Cardiac muscle cell (in vitro differentiated cells and primary cell): Measurements from ENCODE around the gene LRP1B. TPM values are rescaled to one million over a fixed set of nuclear protein-coding genes. Genes with fewer than 3 reads are reported as not detected.

Experiments
- DNase-seq, 2 donors: peaks; one replicate each; pipeline versions ENCODE4 v3.0.0 to v3.0.0-alpha.2; 2010 to 2017; ENCODE audit warnings: low read depth in 1 of 2, low spot score in 1 of 2
- H3K27ac ChIP-seq: fragments of 200-600 bp; sonication (generic); 2 replicates; pipeline ENCODE4 v1.5.1; 2016
- H3K27me3 ChIP-seq: fragments of 200-600 bp; sonication (generic); 2 replicates; pipeline ENCODE4 v1.6.0; 2016; ENCODE audit warnings: control low read depth
- H3K36me3 ChIP-seq: fragments of 200-600 bp; sonication (generic); 2 replicates; pipeline ENCODE4 v1.5.1; 2016; ENCODE audit warnings: control low read depth
- H3K4me1 ChIP-seq: fragments of 200-600 bp; sonication (generic); 2 replicates; pipeline ENCODE4 v1.8.1; 2017; ENCODE audit warnings: low read depth, mild to moderate bottlenecking, mixed run types
- H3K4me3 ChIP-seq: fragments of 200-600 bp; sonication (generic); 2 replicates; pipeline ENCODE4 v1.5.1; 2016; ENCODE audit warnings: mild to moderate bottlenecking
- H3K9me3 ChIP-seq: fragments of 200-600 bp; sonication (generic); 2 replicates; pipeline ENCODE4 v1.5.1; 2017; ENCODE audit warnings: low read depth, mild to moderate bottlenecking, control low read depth
- CTCF ChIP-seq: IDR thresholded peaks from 2 replicates; pipeline ENCODE4 v1.5.1; 2012; ENCODE audit warnings: low read depth, mild to moderate bottlenecking, low read length
- polyA plus RNA-seq: library from polyadenylated mRNA; unstranded; fragments of >200 nt; fragmentation: Nextera tagmentation; extraction: Ambion mirVana; gene quantifications from 2 replicates; pipeline ENCODE4 v1.2.1, GENCODE V29; 2016
- total RNA-seq: library from RNA; depleted of rRNA; stranded (reverse); fragments of >200 nt; gene quantifications from 2 replicates; pipeline ENCODE4 v1.2.3, GENCODE V29; 2016

Gene LRP1B
- total and polyA plus RNA-seq, 2 experiments from 2014 or later = 1.2 to 2.5 TPM

GRCh38 chr2:141694180-141694579 lies 436.6 kb downstream of the LRP1B start:
- peaks cover 8% of the 10 kb centered on the region for H3K27me3 ChIP-seq

GRCh38 chr2:141692829-141693228 lies 438.0 kb downstream of the LRP1B start:
- peak in 1 of 2 donors; percentile 57 for DNase-seq
- H3K4me3 ChIP-seq = no peak overlapping the region
- TF ChIP-seq CTCF = no peak
- H3K9me3 ChIP-seq = no peaks in the 10 kb centered on the region
- no peak overlapping the region for H3K27ac ChIP-seq
- H3K27me3 ChIP-seq = peaks cover 4% of the 10 kb centered on the region
- no peaks in the 10 kb centered on the region for H3K36me3 ChIP-seq
- H3K4me1 ChIP-seq = no peaks in the 10 kb centered on the region

More at GRCh38 chr2:141694180-141694579, 436.6 kb downstream of the LRP1B start:
- no peak for TF ChIP-seq CTCF
- Histone ChIP-seq H3K36me3 (no peaks in the 10 kb centered on the region), H3K27ac (no peak overlapping the region), H3K9me3 (no peaks in the 10 kb centered on the region), H3K4me1 (no peaks in the 10 kb centered on the region), H3K4me3 (no peak overlapping the region)
- DNase-seq = no peak

- Histone ChIP-seq H3K4me3 (no peak overlapping the region), H3K27ac (no peak overlapping the region), H3K9me3 (no peaks in the 10 kb centered on the region), H3K27me3 (no peaks in the 10 kb centered on the region), H3K4me1 (no peaks in the 10 kb centered on the region), H3K36me3 (no peaks in the 10 kb centered on the region)
- DNase-seq = no peak
- TF ChIP-seq CTCF = no peak
Observed at GRCh38 chr2:141676139-141676538, 454.7 kb downstream of the LRP1B start.

GRCh38 chr2:141666191-141666590 lies 464.6 kb downstream of the LRP1B start:
- TF ChIP-seq CTCF = no peak
- Histone ChIP-seq H3K27me3 (no peaks in the 10 kb centered on the region), H3K27ac (no peak overlapping the region), H3K4me1 (no peaks in the 10 kb centered on the region), H3K4me3 (no peak overlapping the region), H3K9me3 (no peaks in the 10 kb centered on the region), H3K36me3 (no peaks in the 10 kb centered on the region)
- DNase-seq = no peak

GRCh38 chr2:141660232-141660631 lies 470.6 kb downstream of the LRP1B start:
- Histone ChIP-seq H3K4me1 (no peaks in the 10 kb centered on the region), H3K27me3 (no peaks in the 10 kb centered on the region), H3K9me3 (no peaks in the 10 kb centered on the region), H3K27ac (no peak overlapping the region), H3K4me3 (no peak overlapping the region), H3K36me3 (no peaks in the 10 kb centered on the region)
- TF ChIP-seq CTCF = no peak
- no peak for DNase-seq

- Histone ChIP-seq H3K36me3 (no peaks in the 10 kb centered on the region), H3K27ac (no peak overlapping the region), H3K4me1 (no peaks in the 10 kb centered on the region), H3K9me3 (no peaks in the 10 kb centered on the region), H3K27me3 (no peaks in the 10 kb centered on the region), H3K4me3 (no peak overlapping the region)
- no peak for TF ChIP-seq CTCF
- no peak for DNase-seq
Observed at GRCh38 chr2:141654311-141654710, 476.5 kb downstream of the LRP1B start.
